ENCODE measurements around the gene ST6GALNAC3. TPM values are rescaled to one million over a fixed set of nuclear protein-coding genes. Genes with fewer than 3 reads are reported as not detected.

Gene ST6GALNAC3
- total RNA-seq, 2 donors from 2014 or later = 10.5 to 13.3 TPM

GRCh38 chr1:76492752-76493430 lies 418.3 kb downstream of the ST6GALNAC3 start:
- intact Hi-C loops (cut with DNase I, micrococcal nuclease) = no loop called here
- no peak for ATAC-seq
- DNase-seq = no peak

DNA sequence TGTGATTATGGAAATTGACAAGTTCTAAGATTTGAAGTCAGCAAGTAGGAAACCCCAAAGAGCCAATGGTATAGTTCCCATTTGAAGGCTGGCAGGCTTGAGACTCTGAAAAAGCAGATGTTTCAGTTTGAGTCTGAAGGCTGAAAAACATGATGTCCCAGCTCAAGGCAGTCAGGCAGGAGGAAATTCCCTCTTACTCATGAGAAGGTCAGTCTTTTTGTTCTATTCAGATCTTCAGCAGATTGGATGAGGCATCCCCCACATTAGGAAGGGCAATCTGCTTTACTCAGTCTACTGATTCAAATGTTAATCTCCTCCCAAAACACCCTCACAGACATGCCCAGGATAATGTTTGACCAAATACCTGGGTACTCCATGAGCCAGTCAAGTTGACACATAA lies 420.3 kb downstream of the ST6GALNAC3 start:
- no peak for ATAC-seq
- no peak for DNase-seq
- intact Hi-C loops (cut with DNase I, micrococcal nuclease) = no loop called here

DNA sequence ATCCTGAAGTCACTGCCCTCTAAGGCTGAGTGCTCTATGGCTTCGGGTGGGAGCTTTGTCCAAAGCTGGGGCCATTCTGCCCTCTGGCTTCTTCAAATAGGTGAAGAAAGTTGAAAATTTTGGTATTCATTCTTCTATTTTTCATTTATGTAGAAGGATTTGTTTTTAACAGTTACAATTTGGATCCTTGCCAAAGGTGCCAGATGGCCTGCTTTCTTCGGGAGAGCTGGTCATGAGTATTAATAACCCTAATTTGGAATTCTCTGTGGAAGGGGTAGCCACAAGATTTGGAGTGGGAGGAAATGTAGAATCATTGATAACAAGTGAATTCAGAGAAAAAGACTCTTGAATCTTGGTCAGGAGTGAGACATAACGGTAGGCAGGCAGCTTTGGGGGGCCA lies 422.3 kb downstream of the ST6GALNAC3 start:
- DNase-seq = no peak
- ATAC-seq = no peak
- intact Hi-C loops (cut with DNase I, micrococcal nuclease) = no loop called here

- no peak for ATAC-seq
- intact Hi-C loops (cut with DNase I, micrococcal nuclease) = no loop called here
- DNase-seq = no peak
Observed at GRCh38 chr1:76500116-76500515, 425.6 kb downstream of the ST6GALNAC3 start.

DNA sequence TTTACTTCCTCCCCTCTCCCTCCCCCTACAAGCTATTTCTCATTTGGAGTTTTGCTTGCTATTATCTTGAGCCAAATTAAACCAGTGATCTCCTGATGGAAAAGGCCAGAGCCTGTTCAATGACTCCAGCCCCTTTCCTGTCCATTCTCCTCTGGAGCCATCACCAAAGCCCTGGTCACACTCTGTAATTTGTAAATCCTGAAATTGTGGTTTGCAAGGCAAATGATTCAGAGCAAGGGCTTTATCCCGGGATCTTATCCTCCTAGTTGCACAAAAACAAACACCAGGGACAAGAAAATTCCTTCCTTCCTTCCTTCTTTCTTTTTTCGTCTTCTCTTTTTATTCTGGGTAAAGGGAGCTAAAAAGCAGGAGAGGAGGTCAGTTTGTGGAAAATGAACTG lies 426.6 kb downstream of the ST6GALNAC3 start:
- ATAC-seq (no peak), DNase-seq (no peak)
- intact Hi-C loops (cut with DNase I, micrococcal nuclease) = no loop called here

DNA sequence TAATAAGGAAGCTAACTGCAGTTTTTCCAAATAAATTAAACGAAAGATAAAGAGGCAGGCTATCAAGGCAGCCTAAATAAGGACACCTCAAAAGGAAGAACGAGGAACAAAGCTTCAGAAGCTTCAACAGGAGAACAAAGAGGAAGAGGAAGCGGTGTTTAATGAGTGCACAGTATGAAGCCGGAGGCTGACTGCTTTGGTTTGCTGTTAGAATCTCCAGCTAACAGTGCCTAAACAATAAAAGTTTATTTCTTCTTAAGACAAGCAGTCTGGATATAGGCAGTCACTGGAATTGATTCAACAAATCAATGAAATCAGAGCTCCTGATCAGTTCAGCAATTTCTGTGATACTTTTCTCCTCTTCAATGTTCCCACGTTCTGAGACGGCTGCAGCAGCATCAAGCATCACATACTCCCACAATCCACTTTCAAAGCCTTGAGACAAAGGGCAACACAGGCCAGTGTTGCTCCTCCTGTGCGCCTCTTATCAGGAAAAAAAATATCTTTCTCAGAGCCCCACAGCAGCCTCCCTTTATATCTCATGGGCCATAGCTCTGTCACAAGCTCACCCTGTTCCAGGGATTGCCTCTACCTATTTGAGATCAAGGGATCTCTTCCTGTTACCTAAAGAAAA lies 427.2 kb downstream of the ST6GALNAC3 start:
- ATAC-seq = no peak
- DNase-seq = no peak
- intact Hi-C loops (cut with DNase I, micrococcal nuclease) = no loop called here

- ATAC-seq (no peak), DNase-seq (no peak)
- intact Hi-C loops (cut with DNase I, micrococcal nuclease) = no loop called here
Observed at GRCh38 chr1:76503100-76503499, 428.6 kb downstream of the ST6GALNAC3 start.

DNA sequence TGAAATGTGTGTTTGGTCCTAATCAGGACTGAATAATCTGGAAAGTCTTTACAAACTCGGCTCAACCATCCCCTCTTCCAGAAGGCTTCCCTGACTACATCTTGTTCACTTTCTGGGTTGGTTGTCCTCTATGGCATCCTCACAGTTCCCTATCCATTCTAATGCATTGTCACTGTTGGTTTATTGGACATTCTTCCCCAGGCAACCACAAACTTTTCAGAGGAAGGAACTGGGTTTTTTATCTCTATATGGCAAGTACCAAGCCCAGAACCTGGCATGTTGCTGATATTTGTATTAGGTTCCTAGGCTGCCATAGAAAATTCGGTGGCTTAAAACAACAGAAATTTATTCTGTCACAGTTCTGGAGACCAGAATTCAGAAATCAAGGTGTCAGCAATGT lies 429.2 kb downstream of the ST6GALNAC3 start:
- intact Hi-C loops (cut with DNase I, micrococcal nuclease) = no loop called here
- ATAC-seq (no peak), DNase-seq (no peak)

DNA sequence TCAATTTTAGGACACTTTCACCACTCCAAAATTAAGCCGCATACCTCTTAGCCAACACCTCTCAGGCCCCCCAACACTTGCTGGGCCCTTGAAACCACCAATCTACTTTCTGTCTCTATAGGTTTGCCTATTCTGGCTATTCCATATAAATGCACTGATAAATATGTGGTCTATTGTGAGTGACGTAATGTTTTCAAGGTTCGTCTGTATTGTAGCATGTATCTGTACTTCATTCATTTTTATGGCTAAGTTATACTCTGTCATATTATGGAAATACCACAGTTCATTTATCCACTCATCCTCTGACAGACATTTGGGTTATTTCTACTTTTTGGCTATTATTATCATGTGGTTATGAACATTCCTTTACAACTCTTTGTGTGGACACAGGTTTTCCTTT lies 432.8 kb downstream of the ST6GALNAC3 start:
- DNase-seq (no peak), ATAC-seq (no peak)
- intact Hi-C loops (cut with DNase I, micrococcal nuclease) = no loop called here

GRCh38 chr1:76508871-76509270 lies 434.3 kb downstream of the ST6GALNAC3 start:
- ATAC-seq (no peak), DNase-seq (no peak)

DNA sequence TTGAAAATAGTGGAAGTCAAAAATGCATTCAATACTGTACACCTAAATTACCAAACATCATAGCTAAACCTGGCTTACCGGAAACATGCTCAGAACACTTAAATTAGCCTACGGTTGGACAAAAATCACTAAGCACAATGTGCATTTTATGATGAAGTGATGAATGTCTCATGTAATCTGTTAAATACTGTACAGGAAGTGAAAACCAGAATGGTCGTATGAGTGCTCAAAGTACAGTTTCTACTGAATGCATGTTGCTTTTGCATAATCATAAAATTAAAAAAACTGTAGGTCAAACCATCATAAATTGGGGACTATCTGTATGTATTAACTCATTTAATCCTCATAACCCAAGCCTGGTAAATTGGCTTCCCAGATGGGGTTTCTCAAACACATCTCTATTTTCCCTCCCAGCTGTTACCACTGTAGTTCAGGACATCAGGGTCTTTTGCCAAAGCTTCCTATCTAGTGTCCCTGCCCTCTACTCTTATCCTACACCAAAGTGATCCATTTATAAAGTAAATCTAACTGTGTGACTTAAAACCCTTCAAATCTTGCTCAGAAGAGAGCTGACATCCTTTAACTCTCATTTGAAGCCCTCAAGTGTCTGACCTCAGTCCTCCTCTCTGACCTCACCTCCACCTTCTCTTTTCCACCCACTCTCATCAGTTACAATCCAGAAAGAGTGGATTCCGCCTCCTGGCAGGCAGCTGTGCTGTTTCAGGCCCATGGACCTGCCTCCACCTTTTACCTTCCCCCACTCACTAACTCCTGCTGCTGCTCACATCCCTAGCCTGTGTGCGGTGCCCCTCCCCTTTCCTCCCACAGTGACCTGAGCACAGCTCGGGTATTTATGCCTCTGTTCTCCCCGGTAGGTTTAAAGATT lies 436.4 kb downstream of the ST6GALNAC3 start:
- intact Hi-C loops (cut with DNase I, micrococcal nuclease) = no loop called here
- no peak for ATAC-seq
- no peak for DNase-seq

More at GRCh38 chr1:76508871-76509270, 434.3 kb downstream of the ST6GALNAC3 start:
- intact Hi-C loops (cut with DNase I, micrococcal nuclease) = no loop called here

- ATAC-seq (no peak), DNase-seq (no peak)
- intact Hi-C loops (cut with DNase I, micrococcal nuclease) = no loop called here
Observed at GRCh38 chr1:76511558-76512179, 437.1 kb downstream of the ST6GALNAC3 start.

DNA sequence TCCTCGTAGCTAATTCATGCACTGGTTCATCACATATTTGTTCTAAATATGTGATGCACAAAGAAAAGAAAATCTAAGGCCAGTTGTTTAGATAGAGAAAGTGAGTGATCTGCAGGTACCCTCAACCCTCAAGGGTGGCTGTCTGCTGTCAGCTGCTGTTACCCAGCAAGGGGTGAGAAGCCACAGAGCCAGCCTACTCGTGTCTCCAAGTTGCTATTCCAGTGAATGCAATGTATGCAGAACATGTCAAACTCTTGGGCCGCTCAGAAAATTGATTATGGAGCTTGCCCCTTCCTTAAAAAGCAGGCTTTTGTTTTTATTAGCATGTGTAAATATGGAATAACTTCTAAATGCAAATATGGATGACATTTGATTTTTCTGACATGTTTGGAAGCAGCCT lies 456.4 kb downstream of the ST6GALNAC3 start:
- no peak for ATAC-seq
- no peak for DNase-seq
- intact Hi-C loops (cut with DNase I, micrococcal nuclease) = no loop called here

- DNase-seq (no peak), ATAC-seq (no peak)
- intact Hi-C loops (cut with DNase I, micrococcal nuclease) = no loop called here
Observed at GRCh38 chr1:76541618-76542017, 467.1 kb downstream of the ST6GALNAC3 start.

DNA sequence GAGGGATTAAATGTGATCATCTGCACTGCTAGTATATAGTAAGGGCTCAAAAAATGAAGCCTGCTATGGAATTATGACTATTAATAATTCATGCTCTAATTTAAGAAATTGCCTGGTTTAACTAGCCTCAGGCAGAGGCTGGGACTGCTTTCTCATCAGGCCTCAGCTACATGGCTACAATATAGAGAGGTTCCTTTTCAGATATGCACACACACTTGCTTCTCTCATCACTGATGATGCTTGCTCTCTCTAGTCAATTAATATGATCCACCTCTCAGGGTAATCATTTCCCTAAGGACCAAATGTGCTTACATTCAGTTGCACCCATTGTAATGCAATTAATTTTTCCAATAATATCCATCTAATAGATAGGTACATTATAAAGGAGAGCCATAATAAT lies 467.8 kb downstream of the ST6GALNAC3 start:
- ATAC-seq = no peak
- intact Hi-C loops (cut with DNase I, micrococcal nuclease) = no loop called here
- no peak for DNase-seq

DNA sequence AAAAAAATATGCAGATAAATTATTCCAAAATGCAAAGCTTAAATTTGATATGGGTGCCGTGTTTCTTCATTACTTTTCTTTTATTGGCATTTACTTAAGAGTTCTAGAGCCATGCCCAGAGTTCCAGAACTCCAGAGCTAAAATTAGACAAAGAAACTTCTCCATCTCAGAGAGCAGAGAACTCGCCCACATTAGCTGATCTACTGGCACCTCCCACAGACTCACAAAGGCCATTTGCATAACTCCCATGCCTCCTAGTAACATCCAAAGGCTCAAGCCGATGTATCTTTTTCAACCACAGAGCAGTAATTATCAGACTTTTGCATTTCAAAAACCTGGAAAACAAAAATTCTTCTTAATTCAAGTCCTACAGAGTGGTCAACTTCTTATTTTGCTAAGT lies 468.9 kb downstream of the ST6GALNAC3 start:
- intact Hi-C loops (cut with DNase I, micrococcal nuclease) = no loop called here
- ATAC-seq = no peak
- DNase-seq = no peak

DNA sequence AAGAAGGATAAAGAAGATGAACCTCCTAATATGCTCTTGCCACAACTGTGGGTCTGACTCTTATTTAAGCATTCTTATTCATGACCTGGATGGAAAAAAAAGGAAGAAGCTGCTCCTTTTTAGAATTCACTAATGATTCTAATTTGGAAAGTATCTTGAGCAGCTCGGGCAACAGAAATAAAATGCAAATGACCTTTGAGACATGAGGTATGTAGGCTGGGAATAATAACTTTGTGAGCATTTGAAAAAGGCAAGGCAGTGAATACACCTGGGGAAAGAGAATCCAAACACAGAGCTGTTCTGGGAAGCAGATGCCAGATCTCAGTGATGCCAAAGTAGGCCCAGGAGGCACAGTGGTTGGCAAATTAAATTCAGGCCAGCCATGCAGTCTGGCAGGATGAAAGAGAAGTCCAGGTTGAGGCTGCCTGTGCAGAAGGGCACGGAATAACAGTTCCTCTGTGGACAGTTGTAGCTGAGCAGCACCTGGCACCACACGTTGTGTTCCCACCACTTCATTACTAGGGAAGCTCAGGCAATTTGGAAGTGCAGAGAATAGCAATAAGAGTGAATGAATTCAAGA lies 471.9 kb downstream of the ST6GALNAC3 start:
- intact Hi-C loops (cut with DNase I, micrococcal nuclease) = no loop called here
- DNase-seq (no peak), ATAC-seq (peak; percentile 48)

- DNase-seq (peak in 1 of 2 donors; percentile 44), ATAC-seq (peak; percentile 97)
- intact Hi-C loops (cut with DNase I, micrococcal nuclease) = no loop called here
Observed at GRCh38 chr1:76547916-76548315, 473.4 kb downstream of the ST6GALNAC3 start.

DNA sequence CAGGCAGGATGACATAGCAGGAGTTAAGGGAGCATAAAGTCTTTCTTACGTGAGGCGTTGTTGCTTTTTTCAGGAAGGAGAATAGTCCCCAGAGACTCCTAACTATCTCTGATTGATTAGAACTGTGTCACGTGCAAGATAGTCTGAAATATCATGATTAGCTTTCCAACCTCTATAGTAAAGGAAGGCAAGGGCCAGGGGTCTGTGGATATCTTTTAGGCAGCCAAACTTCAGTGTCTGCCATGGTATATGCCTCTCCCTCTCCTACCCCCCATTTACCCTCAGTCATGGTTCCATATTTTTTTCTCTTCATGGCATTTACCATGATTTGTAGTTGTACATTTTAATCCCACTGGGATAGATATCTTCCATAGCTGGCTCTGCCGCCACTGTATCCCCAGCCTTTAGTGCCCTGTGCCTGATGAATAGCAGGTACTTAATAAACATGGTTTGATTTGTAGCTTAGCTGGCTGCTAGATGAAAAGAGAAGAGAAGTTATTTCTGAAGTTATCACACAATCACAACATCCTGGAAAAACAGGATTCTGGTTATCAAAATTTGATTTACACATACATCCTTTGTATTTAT lies 474.1 kb downstream of the ST6GALNAC3 start:
- DNase-seq = no peak
- ATAC-seq = no peak
- intact Hi-C loops (cut with DNase I, micrococcal nuclease) = no loop called here
